Karpas-422 (cell line): ENCODE measurements around the gene ME1. TPM values are rescaled to one million over a fixed set of nuclear protein-coding genes. Genes with fewer than 3 reads are reported as not detected.

Experiments used
- DNase-seq: peaks from one replicate; pipeline ENCODE4 v3.0.0-alpha.2; 2015
- H2AFZ ChIP-seq: fragments of 200-600 bp; sonication (generic); 2 replicates; pipeline ENCODE4 v1.6.1; 2014; ENCODE audit warnings: antibody characterized with exemption, low read length, mixed read lengths
- H3K27ac ChIP-seq: fragments of 200-600 bp; sonication (generic); 2 replicates; pipeline ENCODE4 v1.5.1; 2014; ENCODE audit warnings: mild to moderate bottlenecking, low read length, moderate library complexity
- H3K27me3 ChIP-seq: fragments of 200-600 bp; sonication (generic); 2 replicates; pipeline ENCODE4 v1.6.1; 2014; ENCODE audit warnings: low read length, mixed read lengths
- H3K36me3 ChIP-seq: fragments of 200-600 bp; sonication (generic); 2 replicates; pipeline ENCODE4 v1.6.1; 2014; ENCODE audit warnings: low read length, mixed read lengths; ENCODE audit not compliant: insufficient read depth
- H3K4me1 ChIP-seq: fragments of 200-600 bp; sonication (generic); 2 replicates; pipeline ENCODE4 v1.6.1; 2014; ENCODE audit warnings: mild to moderate bottlenecking, low read length, mixed read lengths
- H3K4me2 ChIP-seq: fragments of 200-600 bp; sonication (generic); 2 replicates; pipeline ENCODE4 v1.6.1; 2014; ENCODE audit warnings: low read length, low read depth, mild to moderate bottlenecking; ENCODE audit not compliant: poor library complexity, severe bottlenecking
- H3K4me3 ChIP-seq: fragments of 200-600 bp; sonication (generic); 2 replicates; pipeline ENCODE4 v1.5.1; 2014; ENCODE audit warnings: mild to moderate bottlenecking, antibody characterized with exemption, low read length, mixed read lengths
- H3K79me2 ChIP-seq: fragments of 200-600 bp; sonication (generic); 2 replicates; pipeline ENCODE4 v1.6.1; 2014; ENCODE audit warnings: mild to moderate bottlenecking, low read length, mixed read lengths
- H3K9ac ChIP-seq: fragments of 200-600 bp; sonication (generic); 2 replicates; pipeline ENCODE4 v1.6.0; 2014; ENCODE audit warnings: low read length
- H3K9me2 ChIP-seq: fragments of 200-600 bp; sonication (generic), shearing (Covaris generic); replicated peaks from 2 replicates; pipeline ENCODE4 v1.6.0; 2014; ENCODE audit warnings: mild to moderate bottlenecking, low read length, moderate library complexity; ENCODE audit not compliant: insufficient read depth
- H3K9me3 ChIP-seq: fragments of 300-700, 200-600 bp; sonication (generic); 2 replicates; pipeline ENCODE4 v1.6.1; 2014; ENCODE audit warnings: low read length, mixed read lengths
- H4K20me1 ChIP-seq: fragments of 200-600 bp; sonication (generic); 2 replicates; pipeline ENCODE4 v1.6.1; 2014; ENCODE audit warnings: mild to moderate bottlenecking, antibody characterized with exemption, low read length, low read depth; ENCODE audit not compliant: insufficient read depth
- total RNA-seq: library from RNA; depleted of rRNA; stranded (reverse); fragments of >200 nt; shearing (Covaris generic); gene quantifications from 2 replicates; pipeline ENCODE4 v1.2.3, GENCODE V29; 2014; ENCODE audit warnings: low replicate concordance

ME1 gene
- total RNA-seq, 1 experiment from 2014 or later = not detected

DNA sequence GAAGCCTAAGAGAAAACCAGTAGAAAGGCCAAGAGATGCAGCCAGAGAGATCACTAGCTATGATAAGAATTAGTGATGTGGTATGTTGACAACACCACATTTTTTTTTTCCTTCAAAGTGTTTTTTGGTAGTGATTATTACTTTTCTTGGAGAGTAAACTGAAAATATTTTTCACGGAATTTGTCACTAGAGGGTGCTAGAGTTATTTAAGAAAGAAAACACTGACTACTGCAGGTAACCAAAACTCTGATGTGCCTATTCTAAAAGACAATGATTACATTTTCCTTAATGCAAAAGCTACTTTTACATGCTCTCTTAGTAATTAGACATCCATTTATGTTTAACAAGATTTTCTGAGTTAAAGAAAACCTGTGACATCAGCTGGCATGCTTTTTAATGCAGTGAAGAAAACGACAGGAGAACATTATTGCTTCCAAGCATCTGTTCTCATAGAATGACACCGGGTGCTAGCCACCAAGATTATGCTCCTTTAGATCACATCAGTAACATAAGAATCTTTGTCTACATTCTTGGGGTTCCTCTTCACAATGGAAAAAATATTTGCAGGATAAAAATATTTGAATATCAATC lies 208.9 kb downstream of the ME1 start:
- Histone ChIP-seq H2AFZ (no peak overlapping the region), H4K20me1 (no peaks in the 10 kb centered on the region), H3K4me2 (no peak overlapping the region), H3K9ac (no peak overlapping the region), H3K27ac (no peak overlapping the region), H3K79me2 (no peaks in the 10 kb centered on the region), H3K4me1 (no peaks in the 10 kb centered on the region), H3K9me3 (no peaks in the 10 kb centered on the region), H3K27me3 (no peaks in the 10 kb centered on the region), H3K4me3 (no peak overlapping the region), H3K36me3 (no peaks in the 10 kb centered on the region), H3K9me2 (no peaks in the 10 kb centered on the region)
- peak; percentile 78 for DNase-seq

DNA sequence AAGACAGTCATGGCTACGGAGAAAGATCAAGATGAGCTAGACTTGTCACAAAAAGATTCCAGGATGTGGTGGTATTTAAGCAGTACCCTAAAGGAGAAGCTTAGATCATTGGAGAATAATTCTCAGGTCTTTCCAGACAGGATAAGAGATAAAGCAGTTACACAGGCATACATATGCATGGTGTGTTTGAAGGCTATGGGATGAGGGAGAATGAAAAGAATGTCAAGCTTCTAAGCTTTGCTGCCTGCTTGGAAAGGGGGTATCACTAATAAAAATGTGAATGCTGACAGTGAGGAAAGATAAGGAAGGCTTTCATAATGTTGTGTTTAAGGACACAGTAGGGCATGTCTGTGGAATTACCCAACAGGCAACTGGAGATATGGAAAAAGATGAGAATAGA lies 209.6 kb downstream of the ME1 start:
- Histone ChIP-seq H3K79me2 (no peaks in the 10 kb centered on the region), H2AFZ (no peak overlapping the region), H4K20me1 (no peaks in the 10 kb centered on the region), H3K4me2 (no peak overlapping the region), H3K4me3 (no peak overlapping the region), H3K36me3 (no peaks in the 10 kb centered on the region), H3K9me3 (no peaks in the 10 kb centered on the region), H3K9ac (no peak overlapping the region), H3K27ac (no peak overlapping the region), H3K4me1 (no peaks in the 10 kb centered on the region), H3K9me2 (no peaks in the 10 kb centered on the region), H3K27me3 (no peaks in the 10 kb centered on the region)
- DNase-seq = no peak

DNA sequence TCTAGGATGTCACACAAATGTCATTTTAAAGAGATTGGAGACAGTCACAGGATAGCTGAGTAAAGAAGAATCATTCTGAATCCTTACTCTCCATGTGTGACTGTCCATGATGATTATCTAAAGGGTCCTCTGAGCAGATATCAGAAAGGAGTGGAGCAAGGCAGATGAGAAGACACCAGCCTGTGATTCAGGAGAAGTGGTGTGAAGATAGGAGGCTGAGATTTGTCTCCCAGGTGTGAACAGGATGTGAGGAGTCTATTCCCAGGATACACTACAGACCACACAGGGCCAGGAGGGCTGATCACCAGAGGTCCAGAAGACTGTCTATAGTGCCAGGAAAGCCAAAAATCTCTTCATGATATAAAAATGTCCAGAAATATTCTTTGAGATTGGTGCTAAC lies 210.7 kb downstream of the ME1 start:
- no peak overlapping the region for H3K9ac ChIP-seq

DNA sequence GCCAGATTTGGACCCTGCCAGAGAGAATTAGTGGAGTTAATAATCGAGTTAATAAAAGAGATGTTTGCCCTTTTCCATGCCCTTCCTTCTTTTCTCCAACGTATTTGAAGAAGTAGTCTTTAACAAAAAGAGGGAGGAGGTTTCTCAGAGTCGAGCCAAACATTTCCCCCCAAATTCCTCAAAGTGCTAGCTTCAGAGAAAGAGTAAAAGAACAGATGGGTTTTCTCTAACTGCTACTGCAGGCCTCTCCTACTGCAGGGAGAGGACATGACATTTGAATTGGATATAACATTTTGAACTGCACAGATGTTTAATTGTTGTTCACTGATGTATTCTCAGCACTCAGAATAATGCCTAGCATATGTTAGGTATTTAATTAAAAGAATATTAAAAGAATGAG lies 212.2 kb downstream of the ME1 start:
- DNase-seq = no peak
- Histone ChIP-seq H3K9me2 (no peaks in the 10 kb centered on the region), H3K27me3 (no peaks in the 10 kb centered on the region), H2AFZ (no peak overlapping the region), H3K4me1 (peaks cover 3% of the 10 kb centered on the region; the same call in 1 of the 2 replicates), H3K9ac (no peak overlapping the region), H4K20me1 (no peaks in the 10 kb centered on the region), H3K4me2 (no peak overlapping the region), H3K4me3 (no peak overlapping the region), H3K9me3 (no peaks in the 10 kb centered on the region), H3K27ac (no peak overlapping the region), H3K79me2 (no peaks in the 10 kb centered on the region), H3K36me3 (no peaks in the 10 kb centered on the region)

More for the DNA sequence above, 210.7 kb downstream of the ME1 start:
- H3K4me1 ChIP-seq = peaks cover 3% of the 10 kb centered on the region; the same call in 1 of the 2 replicates
- no peaks in the 10 kb centered on the region for H4K20me1 ChIP-seq
- H3K9me2 ChIP-seq = no peaks in the 10 kb centered on the region
- H3K79me2 ChIP-seq = no peaks in the 10 kb centered on the region
- no peak overlapping the region for H3K27ac ChIP-seq
- no peak overlapping the region for H3K4me2 ChIP-seq
- no peaks in the 10 kb centered on the region for H3K9me3 ChIP-seq
- H2AFZ ChIP-seq = no peak overlapping the region
- H3K36me3 ChIP-seq = no peaks in the 10 kb centered on the region
- no peak overlapping the region for H3K4me3 ChIP-seq
- DNase-seq = no peak
- H3K27me3 ChIP-seq = no peaks in the 10 kb centered on the region

DNA sequence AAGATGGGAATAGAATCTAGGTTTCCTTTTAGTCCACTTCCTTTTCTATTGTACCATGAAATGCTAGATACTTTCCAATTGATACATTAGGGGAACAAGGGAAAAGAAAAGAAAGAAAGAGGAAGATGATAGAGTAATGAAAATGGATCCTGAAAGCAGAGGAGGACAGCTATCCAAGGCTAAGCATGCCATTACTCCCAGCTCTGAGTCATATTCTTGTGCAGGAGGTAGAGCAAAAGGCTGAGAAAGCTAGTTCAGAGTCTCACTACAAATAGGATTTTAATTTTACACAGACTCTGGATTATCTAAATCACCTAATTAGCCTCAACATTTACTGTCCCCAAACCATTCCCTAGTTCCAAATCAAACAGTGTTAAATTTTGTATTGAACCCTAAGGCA lies 214.0 kb downstream of the ME1 start:
- Histone ChIP-seq H3K9ac (no peak overlapping the region), H3K4me3 (no peak overlapping the region), H3K36me3 (no peaks in the 10 kb centered on the region), H3K4me2 (no peak overlapping the region), H4K20me1 (no peaks in the 10 kb centered on the region), H3K27me3 (no peaks in the 10 kb centered on the region), H3K27ac (no peak overlapping the region), H2AFZ (no peak overlapping the region), H3K4me1 (peaks cover 3% of the 10 kb centered on the region; the same call in 1 of the 2 replicates), H3K9me3 (no peaks in the 10 kb centered on the region), H3K79me2 (no peaks in the 10 kb centered on the region), H3K9me2 (no peaks in the 10 kb centered on the region)
- DNase-seq = no peak

DNA sequence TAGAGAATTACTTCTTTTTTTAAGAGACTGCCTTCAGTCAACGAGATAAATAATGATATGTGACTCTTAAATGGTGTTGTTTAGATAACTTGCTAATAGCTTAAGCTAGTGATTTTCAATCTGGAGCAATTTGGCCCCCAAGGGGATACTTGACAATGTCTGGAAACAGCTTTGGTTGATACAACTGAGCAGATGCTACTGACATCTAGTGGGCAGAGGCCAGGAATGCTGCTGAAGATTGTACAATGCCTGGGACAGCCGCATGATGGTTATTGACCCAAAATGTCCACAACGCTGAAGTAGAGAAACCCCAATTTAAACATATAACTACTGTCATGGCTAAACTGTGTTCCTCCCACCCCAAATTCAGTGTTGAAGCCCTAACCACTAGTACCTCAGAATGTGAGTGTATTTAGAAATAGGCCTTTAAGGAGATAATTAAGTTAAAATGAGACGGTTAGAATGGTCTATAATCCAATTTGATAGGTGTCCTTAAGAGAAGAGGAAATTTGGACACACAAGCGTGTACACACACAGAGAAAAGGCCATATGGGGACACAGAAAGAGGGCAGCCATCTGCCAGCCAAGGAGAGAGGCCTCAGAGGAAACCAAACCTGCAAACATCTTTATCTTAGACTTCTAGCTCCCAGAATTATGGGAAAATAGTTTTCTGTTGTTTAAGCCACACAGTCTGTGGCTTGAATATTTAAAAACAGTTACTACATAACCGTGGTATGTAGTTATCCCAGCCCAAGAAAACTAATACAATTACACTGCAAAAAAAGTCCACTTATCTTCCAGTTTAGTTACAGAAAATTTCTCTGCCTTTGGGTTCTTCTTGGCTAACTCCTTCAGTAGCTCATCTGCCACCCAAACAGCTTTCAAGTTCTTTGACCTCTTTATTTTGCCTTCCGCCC lies 215.5 kb downstream of the ME1 start:
- H3K27ac ChIP-seq = no peak overlapping the region
- peak overlapping the region; percentile 95 for H2AFZ ChIP-seq
- H3K9me2 ChIP-seq = no peaks in the 10 kb centered on the region
- H3K9me3 ChIP-seq = no peaks in the 10 kb centered on the region
- DNase-seq = peak; percentile 89
- no peak overlapping the region for H3K4me3 ChIP-seq
- peaks cover 3% of the 10 kb centered on the region; the same call in 1 of the 2 replicates for H3K4me1 ChIP-seq
- no peak overlapping the region for H3K4me2 ChIP-seq
- no peaks in the 10 kb centered on the region for H3K27me3 ChIP-seq
- H3K36me3 ChIP-seq = no peaks in the 10 kb centered on the region
- no peak overlapping the region for H3K9ac ChIP-seq
- H3K79me2 ChIP-seq = no peaks in the 10 kb centered on the region
- H4K20me1 ChIP-seq = no peaks in the 10 kb centered on the region

DNA sequence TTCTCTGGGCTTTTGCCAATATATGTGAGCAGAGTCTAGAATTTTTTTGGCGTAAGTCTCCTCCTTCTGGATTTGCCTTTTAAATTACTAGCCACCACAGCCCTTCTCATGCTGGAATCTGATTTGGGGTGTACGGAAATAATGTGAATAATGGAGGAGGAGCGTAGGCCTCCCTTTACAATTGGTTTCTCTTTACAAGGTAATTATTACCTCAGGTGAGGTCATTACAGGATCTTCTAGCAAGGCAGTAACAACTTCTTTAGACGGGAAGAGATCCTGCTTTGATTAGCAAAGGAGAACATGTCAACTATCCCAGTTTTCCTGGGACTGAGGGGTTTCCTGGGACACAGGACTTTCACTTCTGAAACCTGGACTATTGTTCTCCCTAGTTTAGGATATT lies 228.8 kb downstream of the ME1 start:
- no peak overlapping the region for H3K9ac ChIP-seq
- no peak overlapping the region for H2AFZ ChIP-seq
- H3K9me2 ChIP-seq = no peaks in the 10 kb centered on the region
- no peaks in the 10 kb centered on the region for H3K36me3 ChIP-seq
- no peak for DNase-seq
- no peak overlapping the region for H3K4me2 ChIP-seq
- H3K4me1 ChIP-seq = no peaks in the 10 kb centered on the region
- no peaks in the 10 kb centered on the region for H3K27me3 ChIP-seq
- H3K4me3 ChIP-seq = no peak overlapping the region
- no peaks in the 10 kb centered on the region for H3K79me2 ChIP-seq
- no peaks in the 10 kb centered on the region for H4K20me1 ChIP-seq
- no peak overlapping the region for H3K27ac ChIP-seq
- no peaks in the 10 kb centered on the region for H3K9me3 ChIP-seq

DNA sequence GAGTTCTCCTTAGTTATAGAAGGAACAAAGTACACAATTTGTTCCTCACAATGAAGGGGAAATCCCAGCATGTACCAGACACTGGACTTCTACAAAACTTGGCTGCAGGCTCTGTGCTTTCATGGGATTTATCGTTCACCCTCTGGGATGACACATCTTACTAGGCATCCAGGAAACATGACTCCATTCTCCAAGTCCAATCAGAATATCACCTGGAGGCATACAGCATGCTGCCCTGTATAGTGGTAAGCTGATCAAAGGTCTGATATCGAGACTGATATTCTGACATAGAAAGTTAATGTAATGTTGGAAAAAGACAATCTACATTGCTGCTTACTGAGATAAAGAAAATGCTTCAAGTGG lies 231.0 kb downstream of the ME1 start:
- DNase-seq = no peak

More for the DNA sequence above, 231.0 kb downstream of the ME1 start:
- no peaks in the 10 kb centered on the region for H3K79me2 ChIP-seq
- H3K4me3 ChIP-seq = no peak overlapping the region
- H3K36me3 ChIP-seq = no peaks in the 10 kb centered on the region; the same call in 1 of the 2 replicates
- H3K4me1 ChIP-seq = no peaks in the 10 kb centered on the region
- no peaks in the 10 kb centered on the region for H3K27me3 ChIP-seq
- H3K4me2 ChIP-seq = no peak overlapping the region
- no peak overlapping the region for H2AFZ ChIP-seq
- H3K9me3 ChIP-seq = no peaks in the 10 kb centered on the region
- H3K9ac ChIP-seq = no peak overlapping the region
- no peak overlapping the region for H3K27ac ChIP-seq
- no peaks in the 10 kb centered on the region for H4K20me1 ChIP-seq
- no peaks in the 10 kb centered on the region for H3K9me2 ChIP-seq
